PC-9 (cell line): Measurements from ENCODE around the gene DNAH2. TPM values are rescaled to one million over a fixed set of nuclear protein-coding genes. Genes with fewer than 3 reads are reported as not detected.

Source experiments
- BruUV-seq: library from RNA; stranded (reverse); fragments of 400-500 nt; replicated peaks from 2 replicates; lab custom pipeline; 2021; lab: Mats Ljungman, UMichigan
- CTCF ChIA-PET: fragments of 300-600 bp; sonication (Branson Sonifier 250); formaldehyde crosslinking; loops from one replicate; lab custom pipeline; 2022; ENCODE audit warnings: antibody characterized with exemption; lab: Charles Lee
- POLR2A ChIA-PET: fragments of 300-600 bp; sonication (Branson Sonifier 250); formaldehyde crosslinking; loops from one replicate; lab custom pipeline; 2022; ENCODE audit warnings: antibody characterized with exemption; ENCODE audit not compliant: unreplicated experiment; lab: Charles Lee
- DNase-seq, 2 experiments: peaks; one replicate each; pipeline versions ENCODE4 v3.0.0 to v3.0.0-alpha.2; 2015 to 2022; ENCODE audit warnings: mixed read lengths in 1 of 2
- H2AFZ ChIP-seq: fragments of 200-600 bp; sonication (generic); 2 replicates; pipeline ENCODE4 v1.8.1; 2017; ENCODE audit warnings: antibody characterized with exemption
- H3F3A ChIP-seq: fragments of 200-600 bp; sonication (generic); 2 replicates; pipeline ENCODE4 v1.8.1; 2017; ENCODE audit warnings: antibody characterized with exemption, mild to moderate bottlenecking, low read depth; ENCODE audit not compliant: insufficient read depth
- H3K27ac ChIP-seq: fragments of 200-600 bp; sonication (generic); 2 replicates; pipeline ENCODE4 v1.6.1; 2016; ENCODE audit warnings: mixed run types
- H3K27me3 ChIP-seq: fragments of 200-600 bp; sonication (generic); 2 replicates; pipeline ENCODE4 v1.6.1; 2016; ENCODE audit warnings: low read depth, mixed run types; ENCODE audit not compliant: insufficient read depth
- H3K36me3 ChIP-seq: fragments of 200-600 bp; sonication (generic); 2 replicates; pipeline ENCODE4 v1.6.1; 2016; ENCODE audit warnings: low read depth, mixed run types
- H3K4me1 ChIP-seq: fragments of 200-600 bp; sonication (generic); replicated peaks from 2 replicates; pipeline ENCODE4 v1.6.1; 2016; ENCODE audit warnings: mixed run types; ENCODE audit not compliant: insufficient read depth
- H3K4me2 ChIP-seq: fragments of 200-600 bp; sonication (generic); 2 replicates; pipeline ENCODE4 v1.6.1; 2017; ENCODE audit warnings: mixed run types
- H3K4me3 ChIP-seq: fragments of 200-600 bp; sonication (generic); 2 replicates; pipeline ENCODE4 v1.6.1; 2016; ENCODE audit warnings: mixed run types
- H3K79me2 ChIP-seq: fragments of 200-600 bp; sonication (generic); 2 replicates; pipeline ENCODE4 v1.6.1; 2017; ENCODE audit warnings: low read depth, mixed run types
- H3K9me2 ChIP-seq: fragments of 200-600 bp; sonication (generic); 2 replicates; pipeline ENCODE4 v1.8.1; 2017; ENCODE audit warnings: mild to moderate bottlenecking; ENCODE audit not compliant: insufficient read depth
- H3K9me3 ChIP-seq: fragments of 200-600 bp; sonication (generic); 2 replicates; pipeline ENCODE4 v1.8.1; 2016; ENCODE audit warnings: low read depth; ENCODE audit not compliant: insufficient read depth
- H4K20me1 ChIP-seq: fragments of 200-600 bp; sonication (generic); 2 replicates; pipeline ENCODE4 v1.8.1; 2017; ENCODE audit not compliant: insufficient read depth
- CTCF ChIP-seq: fragments of 200-600 bp; sonication (generic); conservative IDR thresholded peaks from 2 replicates; pipeline ENCODE4 v1.6.1; 2017; ENCODE audit warnings: mixed run types, antibody characterized with exemption, mild to moderate bottlenecking, moderate library complexity
- EZH2 ChIP-seq: fragments of 200-600 bp; sonication (generic); IDR thresholded peaks from 2 replicates; pipeline ENCODE4 v1.8.0; 2017; ENCODE audit warnings: antibody characterized with exemption, low read depth
- intact Hi-C: fragments of 100-400 bp; cut with micrococcal nuclease; formaldehyde crosslinking; loops from one replicate; pipeline ENCODE4 v1.10.0; 2022; ENCODE audit not compliant: unreplicated experiment
- total RNA-seq: library from RNA; stranded (reverse); gene quantifications from 2 replicates; pipeline ENCODE4 v1.2.3, GENCODE V29; 2021

DNAH2 gene
- total RNA-seq, 1 experiment from 2014 or later: 10.6 TPM

DNA sequence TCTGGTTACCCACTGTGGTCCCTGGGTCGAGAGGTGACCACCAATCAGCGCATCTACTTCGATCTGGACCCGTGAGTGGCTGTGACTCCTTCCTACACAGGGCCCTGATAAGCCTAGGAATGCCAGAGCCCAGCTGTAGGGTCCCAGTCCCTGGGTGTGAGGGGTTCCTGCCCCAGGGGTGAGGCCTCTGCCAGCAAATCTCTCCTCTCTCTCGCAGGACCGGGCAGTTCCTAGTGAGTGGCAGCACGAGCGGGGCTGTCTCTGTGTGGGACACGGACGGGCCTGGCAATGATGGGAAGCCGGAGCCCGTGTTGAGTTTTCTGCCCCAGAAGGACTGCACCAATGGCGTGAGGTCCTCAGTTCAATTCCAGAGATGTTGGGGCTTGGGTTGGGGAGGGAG is 14.8 kb upstream of the DNAH2 start:
- Histone ChIP-seq H3K27ac (no peak overlapping the region), H3K4me3 (no peak overlapping the region), H3K9me2 (no peaks in the 10 kb centered on the region), H3K4me2 (no peak overlapping the region), H4K20me1 (no peaks in the 10 kb centered on the region), H3K4me1 (no peaks in the 10 kb centered on the region), H3K27me3 (no peaks in the 10 kb centered on the region), H3K79me2 (no peaks in the 10 kb centered on the region), H3K36me3 (no peaks in the 10 kb centered on the region), H3K9me3 (no peaks in the 10 kb centered on the region), H3F3A (no peaks in the 10 kb centered on the region), H2AFZ (no peak overlapping the region)
- intact Hi-C loops: no loop called here
- no peak for TF ChIP-seq EZH2
- no peak for TF ChIP-seq CTCF
- CTCF ChIA-PET: interaction anchor here (0.6 kb wide), 1 partner anchor 355 kb away, joined by 6 read pairs; no protein-coding TSS in a partner anchor
- POLR2A ChIA-PET: no interaction called here
- DNase-seq: no peak
- BruUV-seq: no TSS peak

DNA sequence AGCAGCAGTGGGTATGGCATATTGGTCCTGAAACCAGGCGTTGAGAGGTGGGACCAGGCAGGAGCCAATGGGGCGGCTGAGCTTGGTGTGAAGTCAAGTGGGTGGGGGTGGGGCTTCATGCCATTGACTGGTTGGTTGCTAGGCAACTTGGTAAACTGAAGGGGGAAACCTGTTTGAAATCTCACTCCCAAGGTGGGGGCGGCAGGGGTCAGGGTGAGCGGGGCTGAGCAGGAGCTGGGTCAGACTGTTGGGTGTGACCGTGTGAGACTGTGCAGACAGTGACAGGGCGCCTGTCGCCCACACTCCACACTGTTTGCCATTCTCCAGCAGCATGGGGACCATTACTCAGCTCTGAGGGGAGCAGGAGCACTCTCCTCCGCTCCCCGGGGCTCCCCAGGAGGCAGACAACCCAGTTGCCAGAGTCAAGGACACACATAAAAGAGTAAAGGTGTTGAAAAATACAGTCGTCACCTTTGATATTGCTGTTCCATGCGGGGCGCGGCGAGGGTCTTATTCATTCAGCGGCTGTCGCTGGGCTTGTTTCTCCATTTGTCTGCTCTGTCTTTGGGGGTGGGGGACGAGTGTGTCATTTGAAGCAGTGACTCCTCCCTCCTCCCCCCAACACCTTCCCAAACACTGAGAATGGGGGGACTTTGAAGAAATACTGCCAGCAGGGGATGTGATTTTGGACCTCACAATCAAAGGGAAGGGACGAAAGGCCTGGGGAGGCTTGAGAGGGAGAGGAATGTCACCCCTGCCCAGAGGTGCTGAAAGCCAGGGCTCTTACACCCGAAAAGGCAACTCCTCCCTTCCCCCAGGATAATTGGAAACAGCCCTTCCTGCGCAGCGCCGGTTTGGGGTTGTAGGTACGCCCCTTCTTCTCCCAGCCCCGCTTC is 13.7 kb upstream of the DNAH2 start:
- Histone ChIP-seq H2AFZ (no peak overlapping the region), H3K27ac (no peak overlapping the region), H4K20me1 (no peaks in the 10 kb centered on the region), H3K9me2 (no peaks in the 10 kb centered on the region), H3K4me1 (no peaks in the 10 kb centered on the region), H3K4me2 (no peak overlapping the region), H3K4me3 (no peak overlapping the region), H3K9me3 (no peaks in the 10 kb centered on the region), H3K79me2 (no peaks in the 10 kb centered on the region), H3F3A (no peaks in the 10 kb centered on the region), H3K36me3 (no peaks in the 10 kb centered on the region), H3K27me3 (no peaks in the 10 kb centered on the region)
- POLR2A ChIA-PET: interaction anchor here (0.7 kb wide), 1 partner anchor 281 kb away, joined by 6 read pairs; no protein-coding TSS in a partner anchor
- CTCF ChIA-PET: interaction anchor here (0.6 kb wide), 1 partner anchor 354 kb away, joined by 6 read pairs; no protein-coding TSS in a partner anchor
- no peak for DNase-seq
- TF ChIP-seq CTCF: no peak
- TF ChIP-seq EZH2: no peak
- BruUV-seq: no TSS peak
- intact Hi-C loops: no loop called here

DNA sequence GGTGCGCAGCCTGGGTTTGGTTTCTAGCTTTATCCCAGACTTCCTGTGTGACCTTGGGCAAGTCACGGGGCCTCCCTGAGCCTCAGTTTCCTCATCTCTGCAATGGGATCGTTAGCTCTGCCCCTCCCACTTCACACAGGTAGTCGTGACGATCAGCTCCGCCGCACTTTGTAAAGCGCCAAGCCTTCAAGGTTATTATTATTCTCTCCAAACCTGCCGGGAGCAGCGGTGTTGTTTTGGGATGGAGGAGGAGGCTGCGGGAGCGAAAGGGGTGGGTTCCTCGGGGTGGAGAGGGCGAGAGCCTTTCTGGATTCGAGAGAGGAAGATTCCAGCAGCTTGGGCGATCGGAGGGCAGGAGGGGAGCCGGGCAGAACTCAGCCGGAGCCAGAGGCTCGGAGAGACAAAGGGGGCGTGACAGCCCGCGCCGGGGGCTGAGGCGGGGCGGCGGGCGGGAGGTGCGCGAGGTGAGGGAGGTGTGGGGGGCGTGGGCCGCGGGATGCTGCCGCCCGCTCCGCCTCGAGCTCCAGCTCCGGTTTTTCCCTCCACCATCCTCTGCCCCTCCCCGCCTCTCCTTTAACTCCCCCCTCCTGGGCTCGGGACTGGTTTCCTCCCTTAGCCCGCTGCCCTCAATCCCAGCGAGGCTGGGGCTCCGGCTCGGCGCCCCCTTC is 12.8 kb upstream of the DNAH2 start, which contains the start of gene EFNB3:
Gene EFNB3 (plus strand): TSS at position 602 of the 668 bp plus-strand sequence. CDS start 397 bp downstream, outside the sequence.
- POLR2A ChIA-PET: interaction anchor here (0.7 kb wide), 1 partner anchor 282 kb away, joined by 3 read pairs; no protein-coding TSS in a partner anchor
- no peak within 1 kb of the TSS for H3K4me3 ChIP-seq
- no TSS peak for BruUV-seq
- no peaks in the 10 kb centered on the region for H3K27me3 ChIP-seq
- H3K9me2 ChIP-seq: no peaks in the 10 kb centered on the region
- H2AFZ ChIP-seq: no peak within 1 kb of the TSS
- H3F3A ChIP-seq: no peaks in the 10 kb centered on the region
- no peaks in the 10 kb centered on the region for H4K20me1 ChIP-seq
- no peak within 1 kb of the TSS for H3K27ac ChIP-seq
- no peaks in the 10 kb centered on the region for H3K4me1 ChIP-seq
- no peak for TF ChIP-seq EZH2
- no peaks in the 10 kb centered on the region for H3K79me2 ChIP-seq
- no peaks in the 10 kb centered on the region for H3K9me3 ChIP-seq
- no peak within 1 kb of the TSS for H3K4me2 ChIP-seq
- DNase-seq: no peak
- intact Hi-C loops: no loop called here
- H3K36me3 ChIP-seq: no peaks in the 10 kb centered on the region
- CTCF ChIA-PET: no interaction called here
